IMR-90 (cell line): ENCODE measurements around the gene SLC44A1. TPM values are rescaled to one million over a fixed set of nuclear protein-coding genes. Genes with fewer than 3 reads are reported as not detected.

Source experiments
- ATAC-seq: fragments of 200-7000 bp; cut with Tn5 transposase; 2 replicates; pipeline ENCODE4 v1.9.1; 2020; ENCODE audit warnings: low read depth, mild to moderate bottlenecking, moderate library complexity
- BruUV-seq: library from RNA; stranded (reverse); fragments of 400-500 nt; replicated peaks from 2 replicates; lab custom pipeline; 2021; lab: Mats Ljungman, UMichigan
- CTCF ChIA-PET: fragments of 300-600 bp; formaldehyde crosslinking; extraction: SDS; loops from one replicate; lab custom pipeline; 2021; ENCODE audit warnings: antibody characterized with exemption; lab: Yijun Ruan, JAX
- POLR2A ChIA-PET: fragments of 300-600 bp; sonication (Branson Sonifier 250); formaldehyde crosslinking; loops from one replicate; lab custom pipeline; 2022; ENCODE audit warnings: antibody characterized with exemption; ENCODE audit not compliant: unreplicated experiment; lab: Charles Lee
- DNase-seq: peaks from one replicate; pipeline ENCODE4 v3.0.0; 2013
- H2AFZ ChIP-seq: replicated peaks from 2 replicates; pipeline ENCODE3; 2013; ENCODE audit warnings: low read length, mild to moderate bottlenecking; ENCODE audit not compliant: poor library complexity
- H2AK5ac ChIP-seq: 2 replicates; pipeline ENCODE4 v1.6.1; 2013; ENCODE audit warnings: low read depth, low read length, inconsistent platforms
- H2AK9ac ChIP-seq: replicated peaks from 2 replicates; pipeline ENCODE3; 2013; ENCODE audit warnings: mild to moderate bottlenecking, low read depth, low read length, moderate library complexity; ENCODE audit not compliant: poor library complexity
- H2BK120ac ChIP-seq: 2 replicates; pipeline ENCODE4 v1.6.1; 2013; ENCODE audit warnings: low read depth, low read length, inconsistent platforms
- H2BK15ac ChIP-seq: 3 replicates; pipeline ENCODE4 v1.6.1; 2013; ENCODE audit warnings: low read depth, low read length, inconsistent platforms
- H2BK20ac ChIP-seq: 2 replicates; pipeline ENCODE4 v1.6.1; 2013; ENCODE audit warnings: low read depth, mild to moderate bottlenecking, inconsistent platforms, low read length, moderate library complexity
- H2BK5ac ChIP-seq: 2 replicates; pipeline ENCODE4 v1.6.1; 2013; ENCODE audit warnings: mild to moderate bottlenecking, low read depth, low read length, inconsistent platforms; ENCODE audit not compliant: poor library complexity, severe bottlenecking
- H3K14ac ChIP-seq: replicated peaks from 2 replicates; pipeline ENCODE4 v1.6.1; 2013; ENCODE audit warnings: low read depth, low read length, inconsistent platforms
- H3K18ac ChIP-seq: 2 replicates; pipeline ENCODE4 v1.6.1; 2013; ENCODE audit warnings: low read depth, low read length, control low read depth
- H3K23ac ChIP-seq: 2 replicates; pipeline ENCODE4 v1.6.1; 2013; ENCODE audit warnings: low read depth, low read length, inconsistent platforms
- H3K27ac ChIP-seq: 2 replicates; pipeline ENCODE4 v1.5.1; 2013; ENCODE audit warnings: mild to moderate bottlenecking, control low read depth, low read length; ENCODE audit not compliant: insufficient read depth
- H3K27me3 ChIP-seq: 2 replicates; pipeline ENCODE4 v1.6.1; 2013; ENCODE audit warnings: low read length; ENCODE audit not compliant: control insufficient read depth, insufficient read depth
- H3K36me3 ChIP-seq: 2 replicates; pipeline ENCODE4 v1.6.1; 2013; ENCODE audit warnings: low read length, mixed read lengths; ENCODE audit not compliant: control insufficient read depth, insufficient read depth
- H3K4ac ChIP-seq: 2 replicates; pipeline ENCODE4 v1.6.1; 2013; ENCODE audit warnings: low read depth, low read length, inconsistent platforms
- H3K4me1 ChIP-seq: 2 replicates; pipeline ENCODE4 v1.6.1; 2013; ENCODE audit warnings: low read length, mixed read lengths; ENCODE audit not compliant: control insufficient read depth, insufficient read depth
- H3K4me2 ChIP-seq: 2 replicates; pipeline ENCODE4 v1.6.1; 2013; ENCODE audit warnings: low read depth, mild to moderate bottlenecking, control low read depth, low read length, moderate library complexity
- H3K4me3 ChIP-seq: 2 replicates; pipeline ENCODE4 v1.5.1; 2013; ENCODE audit warnings: low read depth, mild to moderate bottlenecking, control low read depth, low read length, moderate library complexity; ENCODE audit not compliant: insufficient read depth
- H3K56ac ChIP-seq: 2 replicates; pipeline ENCODE4 v1.6.1; 2013; ENCODE audit warnings: low read length, inconsistent platforms; ENCODE audit not compliant: insufficient read depth; ENCODE audit errors: extremely low read depth
- H3K79me1 ChIP-seq, 2 experiments: 2 replicates each; pipeline ENCODE4 v1.6.1; 2013; ENCODE audit warnings: low read length in 2 of 2, inconsistent platforms in 1 of 2, low read depth in 1 of 2
- H3K9ac ChIP-seq: 2 replicates; pipeline ENCODE4 v1.6.1; 2013; ENCODE audit warnings: low read depth, low read length, control low read depth
- H3K9me1 ChIP-seq: 2 replicates; pipeline ENCODE4 v1.6.1; 2013; ENCODE audit warnings: low read length, inconsistent platforms; ENCODE audit not compliant: insufficient read depth
- H3K9me3 ChIP-seq: 2 replicates; pipeline ENCODE4 v1.6.1; 2013; ENCODE audit warnings: low read length; ENCODE audit not compliant: control insufficient read depth, insufficient read depth
- H4K20me1 ChIP-seq: 2 replicates; pipeline ENCODE4 v1.6.1; 2013; ENCODE audit warnings: low read length, inconsistent platforms; ENCODE audit not compliant: insufficient read depth
- H4K5ac ChIP-seq: 2 replicates; pipeline ENCODE4 v1.6.1; 2013; ENCODE audit warnings: mild to moderate bottlenecking, low read depth, low read length, control low read depth
- H4K8ac ChIP-seq, 2 experiments: 2 replicates each; pipeline ENCODE4 v1.6.1; 2013; ENCODE audit warnings: low read depth in 2 of 2, low read length in 2 of 2, control low read depth in 1 of 2, inconsistent platforms in 1 of 2
- H4K91ac ChIP-seq: 2 replicates; pipeline ENCODE4 v1.6.1; 2013; ENCODE audit warnings: low read depth, low read length, inconsistent platforms; ENCODE audit not compliant: insufficient read depth
- BHLHE40 ChIP-seq: fragments of 150-350 bp; IDR thresholded peaks from 2 replicates; pipeline ENCODE4 v1.6.1; 2016; ENCODE audit warnings: mild to moderate bottlenecking, low read depth, low read length
- CEBPB ChIP-seq: IDR thresholded peaks from 2 replicates; pipeline ENCODE4 v1.6.1; 2012; ENCODE audit warnings: low read depth, low read length, improper control_type of control experiment
- CHD1 ChIP-seq: IDR thresholded peaks from 2 replicates; pipeline ENCODE4 v1.6.1; 2012; ENCODE audit warnings: low read depth, low read length, improper control_type of control experiment
- FOS ChIP-seq: fragments of 150-350 bp; IDR thresholded peaks from 2 replicates; pipeline ENCODE4 v1.6.1; 2016; ENCODE audit warnings: low read depth, low read length
- MAFK ChIP-seq: IDR thresholded peaks from 2 replicates; pipeline ENCODE4 v1.6.1; 2012; ENCODE audit warnings: low read depth, low read length, improper control_type of control experiment
- MAZ ChIP-seq: IDR thresholded peaks from 2 replicates; pipeline ENCODE4 v1.6.1; 2012; ENCODE audit warnings: low read depth, mild to moderate bottlenecking, low read length, improper control_type of control experiment, moderate library complexity, borderline replicate concordance
- MXI1 ChIP-seq: IDR thresholded peaks from 2 replicates; pipeline ENCODE4 v1.6.1; 2012; ENCODE audit warnings: low read depth, mild to moderate bottlenecking, low read length, moderate library complexity, borderline replicate concordance
- NFE2L2 ChIP-seq: fragments of 150-350 bp; IDR thresholded peaks from 2 replicates; pipeline ENCODE4 v1.6.1; 2016; ENCODE audit warnings: low read depth, mild to moderate bottlenecking, low read length
- POLR2A ChIP-seq: IDR thresholded peaks from 2 replicates; pipeline ENCODE4 v1.6.1; 2012; ENCODE audit warnings: mild to moderate bottlenecking, low read depth, low read length
- RAD21 ChIP-seq: IDR thresholded peaks from 2 replicates; pipeline ENCODE4 v1.6.1; 2012; ENCODE audit warnings: low read length, improper control_type of control experiment
- RCOR1 ChIP-seq: IDR thresholded peaks from 2 replicates; pipeline ENCODE4 v1.6.1; 2012; ENCODE audit warnings: mild to moderate bottlenecking, low read length, improper control_type of control experiment; ENCODE audit not compliant: insufficient replicate concordance
- RFX5 ChIP-seq: IDR thresholded peaks from 2 replicates; pipeline ENCODE4 v1.8.0; 2012; ENCODE audit warnings: low read depth, mild to moderate bottlenecking, low read length, moderate library complexity
- SMC3 ChIP-seq: fragments of 150-350 bp; IDR thresholded peaks from 2 replicates; pipeline ENCODE4 v1.6.1; 2016; ENCODE audit warnings: low read depth, mild to moderate bottlenecking, antibody characterized with exemption, low read length, moderate library complexity
- WGBS, 2 experiments: methylation state at CpG; one replicate each; pipeline versions ENCODE4 v1.1.5 to v1.1.7; 2013; ENCODE audit warnings: missing lambda C conversion rate in 2 of 2; ENCODE audit not compliant: insufficient read length in 1 of 2; ENCODE audit errors: extremely low coverage in 2 of 2; 5-methylcytosine and 5-hydroxymethylcytosine counted together
- dilution Hi-C: fragments of 300-500 bp; cut with HindIII; formaldehyde crosslinking; loops from one replicate; pipeline ENCODE4 v1.14.3; 2018; ENCODE audit warnings: low sequenced_read_pairs; ENCODE audit not compliant: unreplicated experiment
- in situ Hi-C: fragments of 300-500 bp; cut with MboI; formaldehyde crosslinking; loops from 3 replicates; pipeline ENCODE4 v1.14.3; 2019; ENCODE audit warnings: low sequenced_read_pairs, inconsistent platforms, mixed read lengths
- intact Hi-C: fragments of 100-400 bp; cut with micrococcal nuclease; formaldehyde crosslinking; loops from 2 replicates; pipeline ENCODE4 v1.10.0; 2022
- polyA plus RNA-seq, 3 experiments: library from polyadenylated mRNA; depleted of rRNA; stranded (reverse); fragments of >200 nt; gene quantifications; 2 replicates each; pipeline ENCODE4 v1.2.3, GENCODE V29; 2012; ENCODE audit warnings: low replicate concordance in 1 of 3
- total RNA-seq: library from RNA; depleted of rRNA; stranded (reverse); fragments of >200 nt; gene quantifications from 2 replicates; pipeline ENCODE4 v1.2.3, GENCODE V29; 2012
- TF ChIP-seq, protein P1 (sequence below): fragments of 150-350 bp; IDR thresholded peaks from 2 replicates; pipeline ENCODE4 v1.6.1; 2017; ENCODE audit warnings: mild to moderate bottlenecking, antibody characterized with exemption, low read length, low read depth
- TF ChIP-seq, protein P2 (sequence below): fragments of 150-350 bp; IDR thresholded peaks from 2 replicates; pipeline ENCODE4 v1.6.1; 2016; ENCODE audit warnings: low read depth, mild to moderate bottlenecking, low read length, moderate library complexity, borderline replicate concordance
- TF ChIP-seq, protein P3 (sequence below): conservative IDR thresholded peaks from 2 replicates; pipeline ENCODE4 v1.5.1; 2012; ENCODE audit warnings: mild to moderate bottlenecking, low read depth, low read length, improper control_type of control experiment

The SLC44A1 gene
- total and polyA plus RNA-seq, 2 of the 4 experiments (the other 2 are of a cell fraction) = 5.2 to 21.7 TPM

DNA sequence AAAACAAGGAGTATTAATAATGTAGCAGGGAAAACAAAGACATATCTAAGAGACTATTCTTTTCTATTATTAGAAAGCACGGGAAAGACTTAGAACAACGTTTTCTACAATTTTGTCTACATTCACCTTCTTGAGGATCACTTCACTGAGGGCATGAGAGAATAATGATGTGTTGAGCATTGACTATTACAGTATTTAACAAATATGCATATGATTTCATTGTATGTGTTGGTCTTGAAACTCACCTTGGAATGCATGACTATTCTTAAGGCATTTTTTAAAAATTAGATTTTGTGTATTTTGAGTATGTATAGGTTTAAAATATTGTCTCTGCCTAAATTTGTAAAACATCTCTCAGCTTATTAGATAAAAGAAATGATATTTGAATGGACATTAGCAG is 204.6 kb downstream of the SLC44A1 start:
- dilution Hi-C loops = no loop called here
- no peak overlapping the region for H2AFZ ChIP-seq
- TF ChIP-seq, protein P1, sequence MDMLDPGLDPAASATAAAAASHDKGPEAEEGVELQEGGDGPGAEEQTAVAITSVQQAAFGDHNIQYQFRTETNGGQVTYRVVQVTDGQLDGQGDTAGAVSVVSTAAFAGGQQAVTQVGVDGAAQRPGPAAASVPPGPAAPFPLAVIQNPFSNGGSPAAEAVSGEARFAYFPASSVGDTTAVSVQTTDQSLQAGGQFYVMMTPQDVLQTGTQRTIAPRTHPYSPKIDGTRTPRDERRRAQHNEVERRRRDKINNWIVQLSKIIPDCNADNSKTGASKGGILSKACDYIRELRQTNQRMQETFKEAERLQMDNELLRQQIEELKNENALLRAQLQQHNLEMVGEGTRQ = no peak
- TF ChIP-seq, protein P2, sequence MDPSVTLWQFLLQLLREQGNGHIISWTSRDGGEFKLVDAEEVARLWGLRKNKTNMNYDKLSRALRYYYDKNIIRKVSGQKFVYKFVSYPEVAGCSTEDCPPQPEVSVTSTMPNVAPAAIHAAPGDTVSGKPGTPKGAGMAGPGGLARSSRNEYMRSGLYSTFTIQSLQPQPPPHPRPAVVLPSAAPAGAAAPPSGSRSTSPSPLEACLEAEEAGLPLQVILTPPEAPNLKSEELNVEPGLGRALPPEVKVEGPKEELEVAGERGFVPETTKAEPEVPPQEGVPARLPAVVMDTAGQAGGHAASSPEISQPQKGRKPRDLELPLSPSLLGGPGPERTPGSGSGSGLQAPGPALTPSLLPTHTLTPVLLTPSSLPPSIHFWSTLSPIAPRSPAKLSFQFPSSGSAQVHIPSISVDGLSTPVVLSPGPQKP = no peak
- TF ChIP-seq MAZ (no peak), BHLHE40 (no peak), RAD21 (no peak), SMC3 (no peak), NFE2L2 (no peak), CHD1 (no peak), FOS (no peak), RCOR1 (no peak), POLR2A (no peak), RFX5 (no peak), CEBPB (no peak), MAFK (no peak), MXI1 (no peak)
- TF ChIP-seq, protein P3, sequence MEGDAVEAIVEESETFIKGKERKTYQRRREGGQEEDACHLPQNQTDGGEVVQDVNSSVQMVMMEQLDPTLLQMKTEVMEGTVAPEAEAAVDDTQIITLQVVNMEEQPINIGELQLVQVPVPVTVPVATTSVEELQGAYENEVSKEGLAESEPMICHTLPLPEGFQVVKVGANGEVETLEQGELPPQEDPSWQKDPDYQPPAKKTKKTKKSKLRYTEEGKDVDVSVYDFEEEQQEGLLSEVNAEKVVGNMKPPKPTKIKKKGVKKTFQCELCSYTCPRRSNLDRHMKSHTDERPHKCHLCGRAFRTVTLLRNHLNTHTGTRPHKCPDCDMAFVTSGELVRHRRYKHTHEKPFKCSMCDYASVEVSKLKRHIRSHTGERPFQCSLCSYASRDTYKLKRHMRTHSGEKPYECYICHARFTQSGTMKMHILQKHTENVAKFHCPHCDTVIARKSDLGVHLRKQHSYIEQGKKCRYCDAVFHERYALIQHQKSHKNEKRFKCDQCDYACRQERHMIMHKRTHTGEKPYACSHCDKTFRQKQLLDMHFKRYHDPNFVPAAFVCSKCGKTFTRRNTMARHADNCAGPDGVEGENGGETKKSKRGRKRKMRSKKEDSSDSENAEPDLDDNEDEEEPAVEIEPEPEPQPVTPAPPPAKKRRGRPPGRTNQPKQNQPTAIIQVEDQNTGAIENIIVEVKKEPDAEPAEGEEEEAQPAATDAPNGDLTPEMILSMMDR = no peak
- intact Hi-C loops = no loop called here
- no peak overlapping the region for H2BK15ac ChIP-seq
- H2AK5ac ChIP-seq = no peak overlapping the region
- H3K9ac ChIP-seq = no peak overlapping the region; the same call in 1 of the 2 replicates
- ChIA-PET CTCF (interaction anchor here (1.4 kb wide), 1 partner anchor 11 kb away, joined by 3 read pairs; no protein-coding TSS in a partner anchor), POLR2A (interaction anchor here (0.5 kb wide), 1 partner anchor 1893 kb away, joined by 3 read pairs; no protein-coding TSS in a partner anchor)
- H3K4me3 ChIP-seq = peak overlapping the region; percentile 83
- H2AK9ac ChIP-seq = no peak overlapping the region
- no peak overlapping the region for H3K14ac ChIP-seq
- H3K79me1 ChIP-seq = peaks cover 10 to 36% of the 10 kb centered on the region in 2 experiments
- H3K27ac ChIP-seq = peak overlapping the region; percentile 83; the same call in 1 of the 2 replicates
- peaks cover 16% of the 10 kb centered on the region for H4K20me1 ChIP-seq
- peaks cover 6% of the 10 kb centered on the region; the same call in 1 of the 2 replicates for H3K9me1 ChIP-seq
- peak; percentile 49 for DNase-seq
- peak overlapping the region; percentile 73 for H2BK5ac ChIP-seq
- no peak overlapping the region for H2BK120ac ChIP-seq
- no TSS peak for BruUV-seq
- no peak overlapping the region for H4K5ac ChIP-seq
- no peaks in the 10 kb centered on the region for H3K27me3 ChIP-seq
- H3K36me3 ChIP-seq = no peaks in the 10 kb centered on the region
- peak overlapping the region; percentile 64; the same call in 1 of the 2 replicates for H3K23ac ChIP-seq
- peaks cover 12% of the 10 kb centered on the region for H3K4me1 ChIP-seq
- in situ Hi-C loops = no loop called here
- H3K18ac ChIP-seq = no peak overlapping the region; the same call in 1 of the 2 replicates
- H3K4ac ChIP-seq = no peak overlapping the region
- no peak overlapping the region for H3K56ac ChIP-seq
- no peak overlapping the region for H4K91ac ChIP-seq
- WGBS, 2 experiments = no CpG with 5 or more reads among the region's 2 CpGs
- ATAC-seq = no peak
- H2BK20ac ChIP-seq = no peak overlapping the region
- no peaks in the 10 kb centered on the region for H3K9me3 ChIP-seq
- H4K8ac ChIP-seq = no peak overlapping the region; a peak in 1 of 4 replicates
- H3K4me2 ChIP-seq = peak overlapping the region; percentile 98
